Omental fat pad (tissue), 4 donors: Measurements from ENCODE around the gene TMBIM4. TPM values are rescaled to one million over a fixed set of nuclear protein-coding genes. Genes with fewer than 3 reads are reported as not detected.

ENCODE experiments used
- ATAC-seq: fragments of 150-250 bp; one replicate; pipeline ENCODE4 v1.9.1; 2016; ENCODE audit warnings: mild to moderate bottlenecking, moderate library complexity; ENCODE audit not compliant: low FRiP score
- DNase-seq: peaks from one replicate; pipeline ENCODE4 v3.0.0-alpha.2; 2019; ENCODE audit warnings: low spot score
- CTCF ChIP-seq, 3 donors: fragments of 450-650 bp; IDR thresholded peaks; one replicate each; pipeline ENCODE4 v1.5.1; 2016 to 2017; ENCODE audit warnings: antibody characterized with exemption in 3 of 3, mild to moderate bottlenecking in 3 of 3, moderate library complexity in 2 of 3
- total RNA-seq, 4 donors: library from RNA; depleted of rRNA; stranded (reverse); fragments of >200 nt; gene quantifications; one replicate each; pipeline ENCODE4 v1.1.0, GENCODE V29; 2016

TMBIM4 gene
- total RNA-seq, 4 donors from 2014 or later = 137 to 231 (median 209) TPM

GRCh38 chr12:66199831-66200509 lies 30.2 kb upstream of the TMBIM4 start:
- no peak for ATAC-seq
- no peak for DNase-seq

GRCh38 chr12:66199141-66199540 lies 29.3 kb upstream of the TMBIM4 start:
- no peak for TF ChIP-seq CTCF (IDR thresholded peaks at IDR 0.05)
- ATAC-seq (peak; percentile 57), DNase-seq (no peak)

More at GRCh38 chr12:66199831-66200509, 30.2 kb upstream of the TMBIM4 start:
- no peak for TF ChIP-seq CTCF (IDR thresholded peaks at IDR 0.05)

- DNase-seq (no peak), ATAC-seq (no peak)
- no peak for TF ChIP-seq CTCF (IDR thresholded peaks at IDR 0.05)
Observed at GRCh38 chr12:66197495-66197921, 27.7 kb upstream of the TMBIM4 start.

DNA sequence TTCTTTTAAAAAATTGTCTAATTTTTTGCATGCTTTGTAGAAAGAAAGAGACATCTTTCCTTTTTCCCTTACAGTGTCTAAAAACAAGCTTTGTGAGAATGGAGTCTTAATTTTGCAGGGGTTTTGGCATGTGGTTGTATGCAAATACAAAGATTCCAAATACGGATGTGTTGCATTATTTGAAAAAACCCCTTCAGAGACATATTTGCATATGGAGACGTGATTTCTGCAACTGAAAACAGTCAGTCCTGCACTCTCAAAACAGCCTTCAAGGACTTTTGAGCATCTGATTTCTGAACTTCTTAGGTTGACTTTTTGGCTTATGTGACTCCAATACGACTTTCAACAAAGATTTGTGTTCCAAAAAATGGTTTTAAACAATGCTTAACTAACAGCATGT lies 27.0 kb upstream of the TMBIM4 start:
- no peak for TF ChIP-seq CTCF (IDR thresholded peaks at IDR 0.05)
- DNase-seq (no peak), ATAC-seq (no peak)

DNA sequence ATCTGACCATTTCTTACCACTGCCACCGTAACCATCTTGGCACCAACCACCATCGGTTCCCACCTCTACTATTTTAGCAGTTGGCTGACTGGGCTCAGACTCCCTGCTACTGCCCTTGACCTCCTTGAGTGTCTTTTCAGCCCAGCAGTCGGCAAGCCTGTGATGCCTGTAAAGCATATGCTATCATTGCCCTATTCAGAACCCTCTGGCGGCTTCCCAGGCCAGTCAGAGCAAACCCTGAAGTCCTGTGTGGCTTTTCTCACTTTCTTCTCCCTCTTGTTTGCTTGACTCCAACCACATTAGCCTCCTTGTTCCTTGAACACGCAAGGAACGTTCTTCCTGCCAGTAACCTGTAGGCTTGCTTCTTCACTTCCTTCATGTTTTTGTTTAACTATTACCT lies 25.4 kb upstream of the TMBIM4 start:
- DNase-seq = no peak
- no peak for ATAC-seq
- TF ChIP-seq CTCF (IDR thresholded peaks at IDR 0.05) = no peak

GRCh38 chr12:66194122-66194521 lies 24.3 kb upstream of the TMBIM4 start:
- DNase-seq (no peak), ATAC-seq (no peak)
- TF ChIP-seq CTCF (IDR thresholded peaks at IDR 0.05) = no peak

- ATAC-seq = no peak
- DNase-seq = no peak
- TF ChIP-seq CTCF (IDR thresholded peaks at IDR 0.05) = no peak
Observed at GRCh38 chr12:66191547-66192126, 21.8 kb upstream of the TMBIM4 start.
